A549 (cell line): ENCODE results near the gene METTL9. TPM values are rescaled to one million over a fixed set of nuclear protein-coding genes. Genes with fewer than 3 reads are reported as not detected.
"Not testable (repeated sequence)": the region's sequence is repeated elsewhere in the genome, so short reads cannot be mapped to it uniquely, and the experiment has no call there.

ENCODE experiments used
- ATAC-seq, 2 experiments: fragments of 200-7000 bp in 1 of 2; fragments of >200 bp in 1 of 2; cut with Nextera tagmentation in 1 of 2; cut with Tn5 transposase in 1 of 2; 3 replicates each; pipeline versions ENCODE4 v1.8.0 to v1.9.1; 2018 to 2020; ENCODE audit warnings: mild to moderate bottlenecking in 1 of 2, moderate library complexity in 1 of 2
- CTCF ChIA-PET: fragments of 300-600 bp; sonication (Branson Sonifier 250); formaldehyde crosslinking; extraction: SDS; loops from one replicate; lab custom pipeline; 2021; ENCODE audit warnings: antibody characterized with exemption, inconsistent platforms; lab: Yijun Ruan, JAX
- POLR2A ChIA-PET: fragments of 350-600 bp; formaldehyde crosslinking; extraction: SDS; loops from one replicate; lab custom pipeline; 2021; ENCODE audit warnings: antibody characterized with exemption, inconsistent platforms; lab: Yijun Ruan, JAX
- DNase-seq, 2 experiments: peaks; one replicate each; pipeline versions ENCODE4 v3.0.0 to v3.0.0-alpha.2; 2011 to 2016; ENCODE audit warnings: low read depth in 1 of 2, low spot score in 1 of 2
- FAIRE-seq: peaks from 2 replicates; lab custom pipeline; 2011; peaks lifted over from hg19 to GRCh38; lab: Jason Lieb, UNC
- H3K27ac ChIP-seq, 2 experiments: fragments of >200 bp; sonication (Bioruptor Twin); formaldehyde crosslinking; 3 replicates each; pipeline ENCODE4 v1.5.1; 2016 to 2017
- H3K4me1 ChIP-seq: fragments of >200 bp; sonication (Bioruptor Twin); formaldehyde crosslinking; 3 replicates; pipeline ENCODE4 v1.6.1; 2016
- H3K4me2 ChIP-seq: fragments of >200 bp; sonication (Bioruptor Twin); formaldehyde crosslinking; 3 replicates; pipeline ENCODE4 v1.6.1; 2016
- H3K4me3 ChIP-seq: fragments of >200 bp; sonication (Bioruptor Twin); formaldehyde crosslinking; 3 replicates; pipeline ENCODE4 v1.5.1; 2016
- H3K9me3 ChIP-seq: fragments of >200 bp; sonication (Bioruptor Twin); formaldehyde crosslinking; 3 replicates; pipeline ENCODE4 v1.6.1; 2016
- ATOH8 ChIP-seq: fragments of 250-450 bp; sonication (Bioruptor Pico); IDR thresholded peaks from 2 replicates; pipeline ENCODE4 v1.5.0; 2020; ENCODE audit warnings: low read depth, mild to moderate bottlenecking, moderate library complexity
- BHLHE40 ChIP-seq: IDR thresholded peaks from 2 replicates; pipeline ENCODE4 v1.6.1; 2012; ENCODE audit warnings: low read depth, low read length, inconsistent platforms
- CBX2 ChIP-seq: fragments of 200-600 bp; sonication (generic); IDR thresholded peaks from 2 replicates; pipeline ENCODE4 v1.6.1; 2016; ENCODE audit warnings: low read depth, mild to moderate bottlenecking, borderline replicate concordance
- CEBPB ChIP-seq, 2 experiments: fragments of >200 bp in 1 of 2; sonication (Bioruptor Twin) in 1 of 2; formaldehyde crosslinking in 1 of 2; IDR thresholded peaks; 2 replicates each; pipeline ENCODE4 v1.6.1; 2012 to 2016
- EHF ChIP-seq: fragments of 250-450 bp; sonication (Bioruptor Pico); IDR thresholded peaks from 2 replicates; pipeline ENCODE4 v1.5.0; 2020; ENCODE audit warnings: mild to moderate bottlenecking
- FOXS1 ChIP-seq: fragments of 250-450 bp; sonication (Bioruptor Pico); IDR thresholded peaks from 2 replicates; pipeline ENCODE4 v1.5.0; 2020; ENCODE audit warnings: mild to moderate bottlenecking, moderate library complexity
- HDAC2 ChIP-seq: fragments of 200-600 bp; sonication (generic); IDR thresholded peaks from 2 replicates; pipeline ENCODE4 v1.6.1; 2016
- HOXA7 ChIP-seq: fragments of 250-450 bp; sonication (Bioruptor Pico); IDR thresholded peaks from 2 replicates; pipeline ENCODE4 v1.5.0; 2020; ENCODE audit warnings: mild to moderate bottlenecking, moderate library complexity
- KDM1A ChIP-seq: fragments of 200-600 bp; sonication (generic); IDR thresholded peaks from 2 replicates; pipeline ENCODE4 v1.6.1; 2016; ENCODE audit warnings: low read depth, mild to moderate bottlenecking
- MAFK ChIP-seq: fragments of 450-650 bp; IDR thresholded peaks from 2 replicates; pipeline ENCODE4 v1.6.1; 2014; ENCODE audit not compliant: partially characterized antibody
- MAX ChIP-seq: IDR thresholded peaks from 2 replicates; pipeline ENCODE4 v1.6.1; 2012
- MAZ ChIP-seq: fragments of 150-350 bp; IDR thresholded peaks from 2 replicates; pipeline ENCODE4 v1.6.1; 2014; ENCODE audit warnings: antibody characterized with exemption, low read depth, low read length, borderline replicate concordance
- MYC ChIP-seq: IDR thresholded peaks from 2 replicates; pipeline ENCODE4 v1.6.1; 2012; ENCODE audit warnings: mild to moderate bottlenecking, inconsistent platforms, low read length, improper control_type of control experiment, borderline replicate concordance
- PHF8 ChIP-seq: fragments of 200-600 bp; sonication (generic); IDR thresholded peaks from 2 replicates; pipeline ENCODE4 v1.6.1; 2016; ENCODE audit warnings: low read depth, mild to moderate bottlenecking, antibody characterized with exemption, moderate library complexity, borderline replicate concordance
- RAD21 ChIP-seq, 2 experiments: fragments of >200 bp in 1 of 2; sonication (Bioruptor Twin) in 1 of 2; formaldehyde crosslinking in 1 of 2; IDR thresholded peaks in 1 of 2; conservative IDR thresholded peaks in 1 of 2; 2 replicates in 1 of 2; 3 replicates in 1 of 2; pipeline ENCODE4 v1.6.1; 2012 to 2018; ENCODE audit warnings: inconsistent platforms in 1 of 2
- RARB ChIP-seq: fragments of 250-450 bp; sonication (Bioruptor Pico); IDR thresholded peaks from 2 replicates; pipeline ENCODE4 v1.8.0; 2021; ENCODE audit warnings: mild to moderate bottlenecking, moderate library complexity
- REST ChIP-seq: fragments of 200-600 bp; sonication (generic); IDR thresholded peaks from 2 replicates; pipeline ENCODE4 v1.6.1; 2016; ENCODE audit warnings: antibody characterized with exemption, mild to moderate bottlenecking, moderate library complexity
- SMC3 ChIP-seq: fragments of >200 bp; sonication (Bioruptor Twin); formaldehyde crosslinking; IDR thresholded peaks from 3 replicates; pipeline ENCODE4 v1.6.1; 2018; ENCODE audit warnings: inconsistent platforms
- WGBS: methylation state at CpG from one replicate; pipeline ENCODE4 v1.1.6; 2017; ENCODE audit errors: missing lambda C conversion rate; 5-methylcytosine and 5-hydroxymethylcytosine counted together
- polyA plus RNA-seq, 4 experiments: library from polyadenylated mRNA; depleted of rRNA in 3 of 4; stranded (reverse); fragments of >200 nt; fragmentation: RNase III in 1 of 4; extraction: RNeasy Plus Mini Kit Qiagen cat#74134 plus additional on column Dnase treatment in 1 of 4; gene quantifications; 2 replicates in 3 of 4; 3 replicates in 1 of 4; pipeline ENCODE4 v1.2.3, GENCODE V29; 2011 to 2017
- TF ChIP-seq, protein P1 (sequence below): fragments of >200 bp; sonication (Bioruptor Twin); formaldehyde crosslinking; IDR thresholded peaks from 3 replicates; pipeline ENCODE4 v1.5.1; 2016

METTL9 gene
- polyA plus RNA-seq, 2 of the 4 experiments (the other 2 are of a cell fraction): 72.2 to 124 TPM

- 88% methylated on average over 10 of the region's 17 CpGs for WGBS
- FAIRE-seq, H3K4me3 ChIP-seq, H3K27ac ChIP-seq, H3K4me1 ChIP-seq, POLR2A ChIA-PET, DNase-seq, H3K9me3 ChIP-seq, H3K4me2 ChIP-seq, ATAC-seq: not testable (repeated sequence)
- CTCF ChIA-PET: interaction anchor here (0.6 kb wide), 1 partner anchor 1531 kb away, joined by 4 read pairs; no protein-coding TSS in a partner anchor
Measured at GRCh38 chr16:21551600-21551999, 47.8 kb upstream of the METTL9 start.

DNA sequence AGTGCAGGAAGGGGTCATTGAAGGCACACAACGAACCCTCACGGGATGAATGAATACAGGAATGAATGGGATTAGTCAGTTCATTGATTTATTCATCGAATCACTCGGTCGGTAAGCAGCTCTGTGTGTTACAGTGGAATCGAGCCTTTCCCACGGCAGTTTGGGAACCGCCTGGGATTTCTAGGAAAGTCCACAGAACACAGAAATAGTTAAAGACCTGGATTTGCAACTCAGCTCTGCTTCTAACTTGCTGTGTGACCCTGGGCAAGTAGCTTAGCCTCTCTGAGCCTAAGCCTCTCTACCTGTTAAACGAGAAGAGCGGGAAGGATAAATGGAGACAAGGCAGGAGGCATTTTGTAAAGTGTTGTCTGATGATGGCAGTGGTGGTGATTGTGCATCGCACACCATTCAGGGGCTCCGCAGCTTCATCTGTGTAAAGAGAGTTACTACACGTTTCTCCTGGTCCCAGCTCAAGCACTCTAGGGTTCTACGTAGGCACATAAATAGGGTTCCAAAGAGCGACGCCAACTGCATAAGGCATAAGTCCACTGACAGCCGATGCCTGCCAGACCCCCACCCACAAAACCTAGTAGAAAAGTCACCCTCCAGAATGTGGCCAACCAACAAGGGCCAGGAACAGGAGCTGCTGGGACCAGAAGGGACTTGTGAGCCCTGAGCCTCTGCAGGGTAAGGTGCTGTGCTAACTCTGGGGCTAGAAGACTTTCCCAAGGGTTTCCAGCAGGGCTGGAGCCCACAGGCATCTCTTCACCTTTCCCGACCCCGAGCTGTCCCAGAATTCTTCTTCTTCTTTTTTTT is 45.7 kb upstream of the METTL9 start:
- not testable (repeated sequence) for H3K4me1 ChIP-seq, H3K9me3 ChIP-seq, ATAC-seq, H3K27ac ChIP-seq, H3K4me3 ChIP-seq, FAIRE-seq, DNase-seq, H3K4me2 ChIP-seq
- CTCF ChIA-PET: interaction anchor here (0.7 to 1.0 kb wide), 2 partner anchors 37 to 1785 kb away, joined by 3 read pairs; no protein-coding TSS in a partner anchor
- POLR2A ChIA-PET: interaction anchor here (0.6 kb wide), 1 partner anchor 33 kb away, joined by 4 read pairs; no protein-coding TSS in a partner anchor
- WGBS: 78% methylated on average over 19 of the region's 19 CpGs

- TF ChIP-seq BHLHE40: no peak
- TF ChIP-seq RARB (CRISPR knock-in tag): no peak
- no peak for TF ChIP-seq FOXS1
- no peak for TF ChIP-seq PHF8
- TF ChIP-seq HDAC2: no peak
- peak; percentile 78 for TF ChIP-seq MAX
- TF ChIP-seq MAFK: no peak
- TF ChIP-seq ATOH8 (CRISPR knock-in tag): no peak
- no peak for TF ChIP-seq CEBPB (IDR thresholded peaks at IDR 0.05)
- TF ChIP-seq SMC3: peak; percentile 87
- TF ChIP-seq REST: no peak
- no peak for TF ChIP-seq HOXA7 (CRISPR knock-in tag)
- TF ChIP-seq CBX2: no peak
- TF ChIP-seq KDM1A: no peak
- TF ChIP-seq, protein P1, sequence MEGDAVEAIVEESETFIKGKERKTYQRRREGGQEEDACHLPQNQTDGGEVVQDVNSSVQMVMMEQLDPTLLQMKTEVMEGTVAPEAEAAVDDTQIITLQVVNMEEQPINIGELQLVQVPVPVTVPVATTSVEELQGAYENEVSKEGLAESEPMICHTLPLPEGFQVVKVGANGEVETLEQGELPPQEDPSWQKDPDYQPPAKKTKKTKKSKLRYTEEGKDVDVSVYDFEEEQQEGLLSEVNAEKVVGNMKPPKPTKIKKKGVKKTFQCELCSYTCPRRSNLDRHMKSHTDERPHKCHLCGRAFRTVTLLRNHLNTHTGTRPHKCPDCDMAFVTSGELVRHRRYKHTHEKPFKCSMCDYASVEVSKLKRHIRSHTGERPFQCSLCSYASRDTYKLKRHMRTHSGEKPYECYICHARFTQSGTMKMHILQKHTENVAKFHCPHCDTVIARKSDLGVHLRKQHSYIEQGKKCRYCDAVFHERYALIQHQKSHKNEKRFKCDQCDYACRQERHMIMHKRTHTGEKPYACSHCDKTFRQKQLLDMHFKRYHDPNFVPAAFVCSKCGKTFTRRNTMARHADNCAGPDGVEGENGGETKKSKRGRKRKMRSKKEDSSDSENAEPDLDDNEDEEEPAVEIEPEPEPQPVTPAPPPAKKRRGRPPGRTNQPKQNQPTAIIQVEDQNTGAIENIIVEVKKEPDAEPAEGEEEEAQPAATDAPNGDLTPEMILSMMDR: peak; percentile 78
- no peak for TF ChIP-seq MAZ
- peak; percentile 96 for TF ChIP-seq RAD21 (conservative IDR thresholded peaks at IDR 0.05 in 1 of 2, IDR thresholded peaks at IDR 0.05 in 1 of 2)
- TF ChIP-seq EHF (CRISPR knock-in tag): no peak
- 0 out of 2 replicates have a peak, but pooled peaks have one; percentile 40 for TF ChIP-seq MYC
- CTCF ChIA-PET: interaction anchor here (0.5 to 1.6 kb wide), 10 partner anchors 12 to 1882 kb away, joined by 3 to 10 read pairs (median 3); no protein-coding TSS in a partner anchor
- POLR2A ChIA-PET: no interaction called here
- DNase-seq: peak; percentile 74 to 75
- peak overlapping the region; percentile 55 to 74; a peak in 4 of 6 replicates for H3K27ac ChIP-seq
- H3K9me3 ChIP-seq: no peaks in the 10 kb centered on the region
- no peak overlapping the region for H3K4me3 ChIP-seq
- peak; percentile 87 to 93 for ATAC-seq
- no peak for FAIRE-seq
- H3K4me1 ChIP-seq: 0 out of 3 replicates have a peak, but pooled peaks cover 2% of the 10 kb centered on the region
- 39% methylated on average over 29 of the region's 41 CpGs for WGBS
- H3K4me2 ChIP-seq: peak overlapping the region; percentile 82
Measured at GRCh38 chr16:21554795-21555585, 44.4 kb upstream of the METTL9 start.

GRCh38 chr16:21555621-21556020 is 43.8 kb upstream of the METTL9 start:
- CTCF ChIA-PET: interaction anchor here (0.6 to 1.6 kb wide), 8 partner anchors 11 to 1881 kb away, joined by 3 to 10 read pairs (median 3); no protein-coding TSS in a partner anchor
- POLR2A ChIA-PET, H3K4me1 ChIP-seq, H3K4me3 ChIP-seq, H3K4me2 ChIP-seq, DNase-seq, FAIRE-seq, H3K9me3 ChIP-seq, ATAC-seq, H3K27ac ChIP-seq: not testable (repeated sequence)
- whole genome bisulfite sequencing: 85% methylated on average over 15 of the region's 15 CpGs
